GM23248 (cell line): ENCODE measurements around the gene PLD2.

Experiments used
- EZH2 ChIP-seq: fragments of 200-600 bp; sonication (generic); IDR thresholded peaks from 2 replicates; pipeline ENCODE4 v1.6.1; 2018; ENCODE audit warnings: antibody characterized with exemption, mild to moderate bottlenecking; ENCODE audit not compliant: insufficient read depth, poor library complexity, severe bottlenecking
- EZH2phosphoT487 ChIP-seq: fragments of 200-600 bp; sonication (generic); IDR thresholded peaks from 2 replicates; pipeline ENCODE4 v1.6.1; 2018; ENCODE audit warnings: antibody characterized with exemption, moderate library complexity, mild to moderate bottlenecking, low read depth; ENCODE audit not compliant: insufficient read depth

GRCh38 chr17:4840893-4841242 lies 33.9 kb downstream of the PLD2 start:
- TF ChIP-seq EZH2 = no peak
- TF ChIP-seq EZH2phosphoT487 = no peak
